ENCODE measurements around the gene SOBP. TPM values are rescaled to one million over a fixed set of nuclear protein-coding genes. Genes with fewer than 3 reads are reported as not detected.

The SOBP gene
- total RNA-seq, 2 donors from 2014 or later: 10.3 to 11.1 TPM

DNA sequence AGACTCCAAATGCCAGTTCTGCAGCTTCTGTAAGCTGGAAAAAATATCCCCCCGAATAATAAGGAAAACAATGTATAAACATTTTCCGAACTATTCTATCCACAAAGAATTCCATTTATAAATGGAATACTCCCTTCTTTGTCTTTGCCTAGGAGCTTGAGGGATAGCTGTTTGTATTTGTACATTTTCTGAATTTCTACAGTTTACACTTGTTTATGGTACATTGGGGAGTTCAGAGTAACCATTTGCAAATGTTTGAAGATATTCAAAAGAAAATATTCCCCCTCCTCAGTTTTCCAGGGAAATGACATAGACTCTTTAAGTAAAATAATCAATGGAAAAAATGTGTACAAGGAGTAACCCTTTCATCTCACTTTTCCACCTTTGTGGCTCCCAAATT lies 149.6 kb downstream of the SOBP start:
- H3K27me3 ChIP-seq (replicated peaks; ENCODE audit: insufficient read depth): no peaks in the 10 kb centered on the region
- no peak for TF ChIP-seq CTCF (IDR thresholded peaks at IDR 0.05)
- no peak overlapping the region for H3K4me3 ChIP-seq

GRCh38 chr6:107641071-107641470 lies 151.2 kb downstream of the SOBP start:
- Histone ChIP-seq H3K36me3 (no peaks in the 10 kb centered on the region), H3K27ac (no peak overlapping the region), H3K9me3 (no peaks in the 10 kb centered on the region), H3K4me1 (ENCODE audit: control insufficient read depth in 1 of 2, low read depth in 2 of 2) (peaks cover 0 to 8% of the 10 kb centered on the region in 2 donors), H3K4me3 (no peak overlapping the region), H3K27me3 (replicated peaks; ENCODE audit: insufficient read depth) (no peaks in the 10 kb centered on the region)
- DNase-seq (ENCODE audit: low spot score) (no peak), ATAC-seq (ENCODE audit: insufficient number of reproducible peaks, low FRiP score, low read depth) (no peak)
- TF ChIP-seq CTCF (IDR thresholded peaks at IDR 0.05): no peak

More for the DNA sequence above, 149.6 kb downstream of the SOBP start:
- no peak overlapping the region for H3K27ac ChIP-seq
- no peaks in the 10 kb centered on the region for H3K9me3 ChIP-seq
- DNase-seq (ENCODE audit: low spot score) (no peak), ATAC-seq (ENCODE audit: insufficient number of reproducible peaks, low FRiP score, low read depth) (no peak)
- peaks cover 0 to 8% of the 10 kb centered on the region in 2 donors for H3K4me1 ChIP-seq (ENCODE audit: control insufficient read depth in 1 of 2, low read depth in 2 of 2)
- no peaks in the 10 kb centered on the region for H3K36me3 ChIP-seq

DNA sequence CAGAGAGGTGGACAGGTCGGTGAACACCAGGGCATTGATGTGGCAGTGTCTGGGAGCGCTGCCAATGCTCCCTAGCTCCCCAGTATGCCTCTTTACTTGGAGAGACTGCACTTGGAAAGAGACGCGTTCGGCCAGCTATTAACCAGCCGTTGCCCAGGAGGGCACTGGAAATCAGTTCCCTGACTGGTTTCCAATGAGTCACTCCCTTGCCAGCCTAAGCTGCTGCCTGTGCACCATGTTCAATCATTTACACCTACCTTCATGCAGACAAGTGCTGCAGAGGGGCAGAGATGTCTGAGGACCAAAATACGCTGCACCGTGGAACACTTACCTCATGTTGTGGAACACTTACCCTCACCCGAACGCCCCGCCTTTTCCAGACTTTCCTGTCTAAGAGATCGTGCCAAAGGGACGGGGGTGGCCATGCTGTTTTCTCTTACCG lies 151.6 kb downstream of the SOBP start:
- no peak for ATAC-seq (ENCODE audit: insufficient number of reproducible peaks, low FRiP score, low read depth)

DNA sequence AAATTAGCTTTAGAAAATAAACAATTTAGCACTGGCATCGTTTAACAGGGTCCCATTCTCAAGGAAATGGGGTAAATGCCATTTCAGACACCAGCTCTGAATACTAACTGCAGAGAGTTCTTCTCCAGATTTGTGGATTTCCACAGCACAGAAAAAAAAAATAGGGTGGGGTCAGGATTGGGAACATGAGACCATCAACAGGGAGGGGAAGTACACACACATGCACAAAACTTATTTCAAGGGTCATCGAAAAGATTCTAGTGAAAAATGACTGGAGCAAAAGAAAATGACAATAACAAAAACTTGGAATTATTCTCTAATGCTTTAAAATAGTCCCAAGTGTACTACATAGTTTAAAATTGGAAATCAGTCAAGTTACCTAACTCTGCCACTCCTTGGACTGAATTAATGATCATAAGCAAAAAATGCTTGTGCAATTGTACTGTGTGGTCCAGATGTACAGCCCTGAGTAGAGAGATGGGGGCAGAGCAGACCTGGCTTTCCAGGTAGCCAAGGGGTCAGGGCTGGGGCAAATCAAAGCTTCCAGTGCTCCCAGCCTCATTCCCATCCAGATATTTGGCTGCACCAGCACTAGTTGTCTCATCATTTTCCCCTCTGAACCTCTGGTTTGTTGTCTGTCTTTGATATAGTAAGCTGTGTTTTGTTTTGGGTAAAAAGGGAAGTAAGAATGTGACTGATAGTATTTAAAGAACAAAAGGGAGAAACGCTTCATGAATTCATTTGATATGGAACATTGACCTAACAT lies 152.4 kb downstream of the SOBP start:
- no peak for DNase-seq (ENCODE audit: low spot score)
- H3K4me1 ChIP-seq (ENCODE audit: control insufficient read depth in 1 of 2, low read depth in 2 of 2): peaks cover 0 to 8% of the 10 kb centered on the region in 2 donors
- H3K9me3 ChIP-seq: no peaks in the 10 kb centered on the region
- no peak for TF ChIP-seq CTCF (IDR thresholded peaks at IDR 0.05)
- H3K4me3 ChIP-seq: no peak overlapping the region
- no peak for ATAC-seq (ENCODE audit: insufficient number of reproducible peaks, low FRiP score, low read depth)
- H3K27ac ChIP-seq: no peak overlapping the region
- no peaks in the 10 kb centered on the region for H3K27me3 ChIP-seq (replicated peaks; ENCODE audit: insufficient read depth)
- H3K36me3 ChIP-seq: no peaks in the 10 kb centered on the region

More for the DNA sequence above, 151.6 kb downstream of the SOBP start:
- Histone ChIP-seq H3K9me3 (no peaks in the 10 kb centered on the region), H3K4me3 (peak overlapping the region; percentile 6), H3K27ac (no peak overlapping the region), H3K36me3 (no peaks in the 10 kb centered on the region), H3K4me1 (ENCODE audit: control insufficient read depth in 1 of 2, low read depth in 2 of 2) (peaks cover 0 to 8% of the 10 kb centered on the region in 2 donors), H3K27me3 (replicated peaks; ENCODE audit: insufficient read depth) (no peaks in the 10 kb centered on the region)
- no peak for DNase-seq (ENCODE audit: low spot score)
- no peak for TF ChIP-seq CTCF (IDR thresholded peaks at IDR 0.05)

DNA sequence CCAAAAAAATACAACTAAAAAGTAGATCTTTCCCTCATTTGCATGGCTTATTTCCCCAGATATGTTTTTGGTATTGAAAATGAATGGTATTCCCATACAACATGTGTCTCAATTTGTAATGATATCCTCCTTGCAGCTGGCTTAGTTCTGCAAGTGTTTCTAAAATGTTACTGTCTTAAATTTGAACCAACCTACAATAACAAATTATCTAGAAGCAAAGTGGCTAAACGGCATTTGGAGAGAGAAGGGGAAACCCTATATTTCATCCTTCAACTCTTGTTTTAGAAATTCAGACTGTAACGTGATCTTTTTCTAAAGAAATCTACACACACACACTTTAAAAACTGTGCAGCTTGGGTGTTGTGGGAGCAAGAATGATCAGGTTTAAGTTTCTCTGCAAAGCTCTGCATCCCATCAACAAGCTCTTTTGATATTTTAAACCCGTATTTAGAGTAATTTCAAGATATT lies 153.0 kb downstream of the SOBP start:
- ATAC-seq (ENCODE audit: insufficient number of reproducible peaks, low FRiP score, low read depth) (no peak), DNase-seq (ENCODE audit: low spot score) (no peak)
- no peak for TF ChIP-seq CTCF (IDR thresholded peaks at IDR 0.05)
- Histone ChIP-seq H3K4me1 (ENCODE audit: control insufficient read depth in 1 of 2, low read depth in 2 of 2) (peaks cover 0 to 8% of the 10 kb centered on the region in 2 donors), H3K36me3 (no peaks in the 10 kb centered on the region), H3K9me3 (no peaks in the 10 kb centered on the region), H3K4me3 (no peak overlapping the region), H3K27ac (no peak overlapping the region), H3K27me3 (replicated peaks; ENCODE audit: insufficient read depth) (no peaks in the 10 kb centered on the region)
